NCI-H2227 (cell line): Measurements from ENCODE around the gene CAMTA1.
A peak's percentile ranks its signal among the peaks of the same experiment; 100 is the strongest.

Source experiments
- DNase-seq: peaks from one replicate; lab custom pipeline; 2025; ENCODE audit not compliant: unreplicated experiment; lab: John Stamatoyannopoulos, UW

The CAMTA1 gene

GRCh38 chr1:6779089-6779805 lies 6.0 kb upstream of the CAMTA1 start:
- no peak for DNase-seq

- DNase-seq = no peak
Observed at GRCh38 chr1:6782151-6782550, 3.1 kb upstream of the CAMTA1 start.

- no peak for DNase-seq
Observed at GRCh38 chr1:6783221-6783620, 2.0 kb upstream of the CAMTA1 start.

GRCh38 chr1:6783936-6784559 lies 1.2 kb upstream of the CAMTA1 start:
- DNase-seq = no peak

- peak; percentile 100 for DNase-seq
Observed at GRCh38 chr1:6784560-6785317, 515 bp upstream of the CAMTA1 start.

GRCh38 chr1:6785728-6786505 lies 663 bp downstream of the CAMTA1 start:
- DNase-seq = peak; percentile 75

GRCh38 chr1:6788946-6789345 lies 3.7 kb downstream of the CAMTA1 start:
- DNase-seq = no peak

- DNase-seq = no peak
Observed at GRCh38 chr1:6790146-6790545, 4.9 kb downstream of the CAMTA1 start.

- DNase-seq = peak; percentile 26
Observed at GRCh38 chr1:6794164-6794563, 8.9 kb downstream of the CAMTA1 start.

- no peak for DNase-seq
Observed at GRCh38 chr1:6795203-6795602, 9.9 kb downstream of the CAMTA1 start.

- DNase-seq = no peak
Observed at GRCh38 chr1:6795661-6796060, 10.4 kb downstream of the CAMTA1 start.

GRCh38 chr1:6796095-6796494 lies 10.8 kb downstream of the CAMTA1 start:
- no peak for DNase-seq

GRCh38 chr1:6799499-6799898 lies 14.2 kb downstream of the CAMTA1 start:
- no peak for DNase-seq

- DNase-seq = no peak
Observed at GRCh38 chr1:6800745-6801144, 15.5 kb downstream of the CAMTA1 start.

GRCh38 chr1:6801199-6801598 lies 15.9 kb downstream of the CAMTA1 start:
- no peak for DNase-seq

GRCh38 chr1:6801966-6802365 lies 16.7 kb downstream of the CAMTA1 start:
- no peak for DNase-seq

- no peak for DNase-seq
Observed at GRCh38 chr1:6802454-6802853, 17.2 kb downstream of the CAMTA1 start.

- no peak for DNase-seq
Observed at GRCh38 chr1:6802893-6803292, 17.6 kb downstream of the CAMTA1 start.

GRCh38 chr1:6803357-6803756 lies 18.1 kb downstream of the CAMTA1 start:
- no peak for DNase-seq

- DNase-seq = no peak
Observed at GRCh38 chr1:6805004-6805416, 19.8 kb downstream of the CAMTA1 start.

- no peak for DNase-seq
Observed at GRCh38 chr1:6807782-6808181, 22.5 kb downstream of the CAMTA1 start.
